GM19463 (cell line): ENCODE data around the gene TMEM178A.

Source experiments
- ATAC-seq: cut with Tn5 transposase; IDR thresholded peaks from one replicate; pipeline ENCODE4 v1.9.1; 2021; ENCODE audit warnings: mild to moderate bottlenecking, moderate library complexity; ENCODE audit not compliant: unreplicated experiment

Gene TMEM178A

GRCh38 chr2:39673018-39673417 lies 7.3 kb downstream of the TMEM178A start:
- no peak for ATAC-seq

- no peak for ATAC-seq
Observed at GRCh38 chr2:39676342-39676741, 10.6 kb downstream of the TMEM178A start.

- no peak for ATAC-seq
Observed at GRCh38 chr2:39678170-39678569, 12.5 kb downstream of the TMEM178A start.

- no peak for ATAC-seq
Observed at GRCh38 chr2:39679805-39680204, 14.1 kb downstream of the TMEM178A start.

GRCh38 chr2:39682066-39682692 lies 16.5 kb downstream of the TMEM178A start:
- no peak for ATAC-seq

- no peak for ATAC-seq
Observed at GRCh38 chr2:39683022-39683699, 17.4 kb downstream of the TMEM178A start.

- no peak for ATAC-seq
Observed at GRCh38 chr2:39684464-39684863, 18.7 kb downstream of the TMEM178A start.

- ATAC-seq = no peak
Observed at GRCh38 chr2:39685126-39685525, 19.4 kb downstream of the TMEM178A start.

GRCh38 chr2:39686456-39686855 lies 20.7 kb downstream of the TMEM178A start:
- no peak for ATAC-seq

GRCh38 chr2:39688181-39688580 lies 22.5 kb downstream of the TMEM178A start:
- no peak for ATAC-seq

- ATAC-seq = no peak
Observed at GRCh38 chr2:39689272-39689841, 23.6 kb downstream of the TMEM178A start.

GRCh38 chr2:39689876-39690275 lies 24.2 kb downstream of the TMEM178A start:
- no peak for ATAC-seq

- ATAC-seq = no peak
Observed at GRCh38 chr2:39693245-39693644, 27.5 kb downstream of the TMEM178A start.

GRCh38 chr2:39696101-39696553 lies 30.4 kb downstream of the TMEM178A start:
- ATAC-seq = no peak

GRCh38 chr2:39696838-39697237 lies 31.1 kb downstream of the TMEM178A start:
- ATAC-seq = no peak

- no peak for ATAC-seq
Observed at GRCh38 chr2:39697454-39697853, 31.7 kb downstream of the TMEM178A start.

- no peak for ATAC-seq
Observed at GRCh38 chr2:39701137-39701536, 35.4 kb downstream of the TMEM178A start.

GRCh38 chr2:39703181-39703872 lies 37.6 kb downstream of the TMEM178A start:
- ATAC-seq = no peak

- ATAC-seq = no peak
Observed at GRCh38 chr2:39704540-39704939, 38.8 kb downstream of the TMEM178A start.

GRCh38 chr2:39705638-39706037 lies 39.9 kb downstream of the TMEM178A start:
- no peak for ATAC-seq

- no peak for ATAC-seq
Observed at GRCh38 chr2:39706312-39706711, 40.6 kb downstream of the TMEM178A start.

- ATAC-seq = no peak
Observed at GRCh38 chr2:39706945-39707344, 41.2 kb downstream of the TMEM178A start.
